Prostate gland (tissue), 2 donors: ENCODE results near the gene CIP2A. TPM values are rescaled to one million over a fixed set of nuclear protein-coding genes. Genes with fewer than 3 reads are reported as not detected.

Source experiments
- DNase-seq: peaks from one replicate; pipeline ENCODE4 v3.0.0-alpha.2; 2019; ENCODE audit warnings: low spot score
- H3K27ac ChIP-seq, 2 donors: fragments of 200-600 bp; sonication (generic); 2 replicates each; pipeline ENCODE4 v1.5.1; 2017 to 2019
- H3K27me3 ChIP-seq: fragments of 200-600 bp; sonication (generic); replicated peaks from 2 replicates; pipeline ENCODE4 v1.5.1; 2019; ENCODE audit not compliant: insufficient read depth
- H3K36me3 ChIP-seq, 2 donors: fragments of 200-600 bp; sonication (generic); 1 replicate in 1 of 2; 2 replicates in 1 of 2; pipeline versions ENCODE4 v1.5.1 to v1.8.1; 2017 to 2019
- H3K4me1 ChIP-seq: fragments of 200-600 bp; sonication (generic); replicated peaks from 2 replicates; pipeline ENCODE4 v1.5.1; 2019
- H3K4me3 ChIP-seq, 2 donors: fragments of 200-600 bp; sonication (generic); 2 replicates each; pipeline ENCODE4 v1.5.1; 2017 to 2019
- H3K9me3 ChIP-seq: fragments of 200-600 bp; sonication (generic); 2 replicates; pipeline ENCODE4 v1.5.1; 2017
- POLR2A ChIP-seq: fragments of 450-650 bp; IDR thresholded peaks from one replicate; pipeline ENCODE4 v1.6.1; 2016; ENCODE audit warnings: antibody characterized with exemption, mild to moderate bottlenecking
- POLR2AphosphoS5 ChIP-seq: sonication (generic); formaldehyde crosslinking; IDR thresholded peaks from one replicate; pipeline ENCODE4 v1.6.1; 2017; ENCODE audit warnings: antibody characterized with exemption
- WGBS: methylation state at CpG from one replicate; pipeline ENCODE4 v1.1.5; 2018; 5-methylcytosine and 5-hydroxymethylcytosine counted together
- intact Hi-C: fragments of 100-400 bp; cut with DNase I; formaldehyde crosslinking; loops from one replicate; pipeline ENCODE4 v1.14.2; 2022
- total RNA-seq, 2 donors: library from RNA; depleted of rRNA; stranded (reverse); fragments of >200 nt; gene quantifications; one replicate each; pipeline ENCODE4 v1.1.0, GENCODE V29; 2016
- TF ChIP-seq, protein P1 (sequence below), 4 experiments: fragments of 200-600 bp in 2 of 4; fragments of 450-650 bp in 2 of 4; sonication (generic) in 2 of 4; IDR thresholded peaks; 1 replicate in 3 of 4; 2 replicates in 1 of 4; pipeline ENCODE4 v1.5.1; 2016 to 2019; ENCODE audit warnings: antibody characterized with exemption in 4 of 4, mild to moderate bottlenecking in 2 of 4, moderate library complexity in 2 of 4

Gene CIP2A
- total RNA-seq, 2 donors from 2014 or later: 2.0 to 13.8 TPM

DNA sequence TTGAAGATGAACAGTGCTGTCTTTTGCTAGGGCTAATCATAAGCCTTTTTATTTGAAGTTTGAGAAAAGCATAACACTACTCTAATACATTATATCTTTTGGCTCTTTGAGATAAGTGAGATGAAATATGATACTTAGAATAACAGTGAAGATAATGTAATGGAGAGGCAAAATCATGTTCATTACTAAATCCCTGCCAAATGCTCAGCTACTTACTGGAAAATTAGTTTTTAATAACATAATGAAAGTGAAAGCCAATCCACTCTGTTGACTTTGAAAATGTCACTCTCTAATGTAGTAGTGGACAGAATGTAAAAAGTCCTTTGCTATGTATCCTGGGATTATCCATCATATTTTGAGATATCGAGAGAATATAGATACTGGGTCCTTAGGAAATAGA is 43.0 kb downstream of the CIP2A start:
- H3K27me3 ChIP-seq: no peaks in the 10 kb centered on the region
- TF ChIP-seq POLR2A (no peak), POLR2AphosphoS5 (no peak)
- TF ChIP-seq, protein P1, sequence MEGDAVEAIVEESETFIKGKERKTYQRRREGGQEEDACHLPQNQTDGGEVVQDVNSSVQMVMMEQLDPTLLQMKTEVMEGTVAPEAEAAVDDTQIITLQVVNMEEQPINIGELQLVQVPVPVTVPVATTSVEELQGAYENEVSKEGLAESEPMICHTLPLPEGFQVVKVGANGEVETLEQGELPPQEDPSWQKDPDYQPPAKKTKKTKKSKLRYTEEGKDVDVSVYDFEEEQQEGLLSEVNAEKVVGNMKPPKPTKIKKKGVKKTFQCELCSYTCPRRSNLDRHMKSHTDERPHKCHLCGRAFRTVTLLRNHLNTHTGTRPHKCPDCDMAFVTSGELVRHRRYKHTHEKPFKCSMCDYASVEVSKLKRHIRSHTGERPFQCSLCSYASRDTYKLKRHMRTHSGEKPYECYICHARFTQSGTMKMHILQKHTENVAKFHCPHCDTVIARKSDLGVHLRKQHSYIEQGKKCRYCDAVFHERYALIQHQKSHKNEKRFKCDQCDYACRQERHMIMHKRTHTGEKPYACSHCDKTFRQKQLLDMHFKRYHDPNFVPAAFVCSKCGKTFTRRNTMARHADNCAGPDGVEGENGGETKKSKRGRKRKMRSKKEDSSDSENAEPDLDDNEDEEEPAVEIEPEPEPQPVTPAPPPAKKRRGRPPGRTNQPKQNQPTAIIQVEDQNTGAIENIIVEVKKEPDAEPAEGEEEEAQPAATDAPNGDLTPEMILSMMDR (IDR thresholded peaks at IDR 0.05): no peak
- WGBS: 80% methylated on average over 1 of the region's 1 CpG
- no peaks in the 10 kb centered on the region for H3K9me3 ChIP-seq
- no peak for DNase-seq
- H3K4me3 ChIP-seq: no peak overlapping the region
- intact Hi-C loops: no loop called here
- no peaks in the 10 kb centered on the region for H3K4me1 ChIP-seq
- no peaks in the 10 kb centered on the region for H3K36me3 ChIP-seq
- H3K27ac ChIP-seq: no peak overlapping the region

DNA sequence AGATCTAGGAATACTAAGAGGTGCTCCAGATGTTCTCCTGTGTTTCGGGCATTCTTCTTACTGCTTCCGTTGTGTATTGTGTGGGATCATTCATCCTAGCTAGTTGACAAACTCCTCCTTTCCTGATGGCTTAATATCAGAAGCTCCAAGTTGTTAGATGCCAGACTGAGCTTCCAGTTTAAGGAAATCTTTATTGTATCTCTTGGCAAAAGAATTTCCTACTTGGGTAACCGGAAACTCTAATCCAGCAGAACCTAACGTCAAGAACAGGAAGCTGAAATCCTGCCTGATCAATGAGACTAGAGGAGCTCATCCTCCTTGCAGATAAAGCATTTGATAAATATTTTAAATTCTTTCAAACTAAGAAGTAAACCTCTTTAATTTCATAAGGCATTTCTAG is 51.2 kb downstream of the CIP2A start:
- H3K27ac ChIP-seq: no peak overlapping the region
- 47% methylated on average over 4 of the region's 4 CpGs for WGBS
- TF ChIP-seq, protein P1 (IDR thresholded peaks at IDR 0.05): no peak
- no peak for TF ChIP-seq POLR2A
- no peak for TF ChIP-seq POLR2AphosphoS5
- H3K9me3 ChIP-seq: no peaks in the 10 kb centered on the region
- no peaks in the 10 kb centered on the region for H3K4me1 ChIP-seq
- H3K36me3 ChIP-seq: no peaks in the 10 kb centered on the region
- no peak overlapping the region for H3K4me3 ChIP-seq
- DNase-seq: no peak
- no peaks in the 10 kb centered on the region for H3K27me3 ChIP-seq
- intact Hi-C loops: no loop called here

DNA sequence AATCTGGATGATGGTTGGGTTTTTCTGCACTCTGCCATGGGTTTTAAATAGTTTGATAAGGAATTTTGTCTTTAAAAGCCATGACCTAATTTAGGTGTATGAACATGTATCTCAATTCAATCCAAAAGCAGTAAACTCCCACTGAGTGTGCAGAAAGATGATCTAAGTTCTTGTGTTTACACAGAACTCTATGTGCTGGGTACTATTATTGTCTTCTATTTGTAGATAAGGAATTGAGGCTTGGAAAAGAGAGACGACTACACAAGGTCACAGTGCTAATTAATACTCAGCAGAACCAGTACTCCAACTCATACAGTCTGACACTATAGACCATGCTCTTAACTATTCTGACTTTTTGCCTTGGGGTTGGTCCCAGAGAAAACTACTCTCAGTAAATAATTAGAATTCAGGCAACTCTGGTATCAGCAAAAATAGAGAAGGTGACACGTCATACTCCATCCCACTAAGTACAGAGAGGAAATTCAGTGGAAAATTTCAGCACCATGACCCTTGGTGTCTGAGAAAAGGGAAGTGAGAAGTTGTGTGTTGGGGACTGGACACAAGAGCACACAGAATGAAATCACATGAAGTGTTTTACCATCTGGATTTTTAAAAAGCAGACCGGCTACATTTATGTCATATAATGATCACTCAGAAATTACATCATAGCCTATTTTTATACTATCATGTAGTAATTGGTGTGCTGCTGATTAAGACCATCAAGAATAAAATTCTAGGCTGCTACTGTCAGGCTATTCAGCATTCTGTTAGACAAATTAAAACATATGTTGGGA is 60.6 kb downstream of the CIP2A start:
- Histone ChIP-seq H3K4me1 (no peaks in the 10 kb centered on the region), H3K27me3 (no peaks in the 10 kb centered on the region), H3K27ac (no peak overlapping the region), H3K36me3 (no peaks in the 10 kb centered on the region), H3K9me3 (no peaks in the 10 kb centered on the region), H3K4me3 (no peak overlapping the region)
- 42% methylated on average over 3 of the region's 3 CpGs for WGBS
- TF ChIP-seq, protein P1 (IDR thresholded peaks at IDR 0.05): no peak
- no peak for TF ChIP-seq POLR2A
- no peak for DNase-seq
- intact Hi-C loops: no loop called here

DNA sequence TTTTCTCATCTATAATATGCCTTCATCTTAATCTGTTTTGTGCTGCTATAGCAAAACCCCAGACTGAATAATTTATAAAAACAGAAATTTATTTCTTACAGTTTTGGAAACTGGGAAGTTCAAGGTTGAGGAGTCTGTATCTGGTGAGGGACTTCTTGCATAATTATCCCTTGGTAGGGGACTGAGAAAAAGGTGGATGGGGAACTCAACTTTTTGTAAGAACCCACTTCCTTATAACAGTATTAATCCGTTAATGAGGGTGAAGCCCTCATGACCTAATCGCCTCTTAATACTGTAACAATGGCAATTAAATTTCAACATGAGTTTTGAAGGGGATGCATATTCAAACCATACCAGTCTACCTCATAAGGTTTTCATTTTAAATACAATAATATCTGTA is 61.4 kb downstream of the CIP2A start:
- WGBS: 95% methylated on average over 2 of the region's 2 CpGs
- DNase-seq: no peak
- no peak for TF ChIP-seq POLR2AphosphoS5
- TF ChIP-seq, protein P1 (IDR thresholded peaks at IDR 0.05): no peak
- no peak for TF ChIP-seq POLR2A
- H3K36me3 ChIP-seq: no peaks in the 10 kb centered on the region
- H3K9me3 ChIP-seq: no peaks in the 10 kb centered on the region
- H3K4me1 ChIP-seq: no peaks in the 10 kb centered on the region
- no peak overlapping the region for H3K27ac ChIP-seq
- H3K4me3 ChIP-seq: no peak overlapping the region
- H3K27me3 ChIP-seq: no peaks in the 10 kb centered on the region
- intact Hi-C loops: no loop called here

DNA sequence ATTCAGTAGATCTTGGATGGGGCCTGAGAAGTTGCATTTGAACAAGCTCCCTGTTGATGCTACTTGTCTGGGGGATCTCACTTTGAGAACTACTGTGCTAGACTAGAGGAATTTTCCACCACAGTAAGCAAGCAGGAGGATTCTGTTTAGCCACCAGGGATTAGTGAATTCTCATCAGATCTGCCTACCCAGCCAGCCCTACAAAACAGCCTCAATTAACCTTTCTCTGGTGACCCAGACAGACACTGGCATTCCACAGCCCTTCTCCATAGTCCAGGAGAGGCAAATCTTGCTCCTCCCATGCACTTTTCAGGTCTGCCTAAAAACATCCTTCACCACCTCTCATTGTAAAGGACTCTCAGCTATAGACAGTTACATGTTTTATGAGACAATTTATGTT is 62.1 kb downstream of the CIP2A start:
- no peaks in the 10 kb centered on the region for H3K27me3 ChIP-seq
- H3K4me3 ChIP-seq: no peak overlapping the region
- H3K9me3 ChIP-seq: no peaks in the 10 kb centered on the region
- no peaks in the 10 kb centered on the region for H3K36me3 ChIP-seq
- no peaks in the 10 kb centered on the region for H3K4me1 ChIP-seq
- TF ChIP-seq POLR2AphosphoS5 (no peak), POLR2A (no peak)
- TF ChIP-seq, protein P1 (IDR thresholded peaks at IDR 0.05): no peak
- H3K27ac ChIP-seq: no peak overlapping the region
- DNase-seq: no peak
- intact Hi-C loops: no loop called here
